PC-9 (cell line): ENCODE measurements around the gene BCL3. TPM values are rescaled to one million over a fixed set of nuclear protein-coding genes. Genes with fewer than 3 reads are reported as not detected.
A peak's percentile ranks its signal among the peaks of the same experiment; 100 is the strongest.

ENCODE experiments used
- BruUV-seq: library from RNA; stranded (reverse); fragments of 400-500 nt; replicated peaks from 2 replicates; lab custom pipeline; 2021; lab: Mats Ljungman, UMichigan
- CTCF ChIA-PET: fragments of 300-600 bp; sonication (Branson Sonifier 250); formaldehyde crosslinking; loops from one replicate; lab custom pipeline; 2022; ENCODE audit warnings: antibody characterized with exemption; lab: Charles Lee
- POLR2A ChIA-PET: fragments of 300-600 bp; sonication (Branson Sonifier 250); formaldehyde crosslinking; loops from one replicate; lab custom pipeline; 2022; ENCODE audit warnings: antibody characterized with exemption; ENCODE audit not compliant: unreplicated experiment; lab: Charles Lee
- DNase-seq, 2 experiments: peaks; one replicate each; pipeline versions ENCODE4 v3.0.0 to v3.0.0-alpha.2; 2015 to 2022; ENCODE audit warnings: mixed read lengths in 1 of 2
- H2AFZ ChIP-seq: fragments of 200-600 bp; sonication (generic); 2 replicates; pipeline ENCODE4 v1.8.1; 2017; ENCODE audit warnings: antibody characterized with exemption
- H3F3A ChIP-seq: fragments of 200-600 bp; sonication (generic); 2 replicates; pipeline ENCODE4 v1.8.1; 2017; ENCODE audit warnings: antibody characterized with exemption, mild to moderate bottlenecking, low read depth; ENCODE audit not compliant: insufficient read depth
- H3K27ac ChIP-seq: fragments of 200-600 bp; sonication (generic); 2 replicates; pipeline ENCODE4 v1.6.1; 2016; ENCODE audit warnings: mixed run types
- H3K27me3 ChIP-seq: fragments of 200-600 bp; sonication (generic); 2 replicates; pipeline ENCODE4 v1.6.1; 2016; ENCODE audit warnings: low read depth, mixed run types; ENCODE audit not compliant: insufficient read depth
- H3K36me3 ChIP-seq: fragments of 200-600 bp; sonication (generic); 2 replicates; pipeline ENCODE4 v1.6.1; 2016; ENCODE audit warnings: low read depth, mixed run types
- H3K4me1 ChIP-seq: fragments of 200-600 bp; sonication (generic); replicated peaks from 2 replicates; pipeline ENCODE4 v1.6.1; 2016; ENCODE audit warnings: mixed run types; ENCODE audit not compliant: insufficient read depth
- H3K4me2 ChIP-seq: fragments of 200-600 bp; sonication (generic); 2 replicates; pipeline ENCODE4 v1.6.1; 2017; ENCODE audit warnings: mixed run types
- H3K4me3 ChIP-seq: fragments of 200-600 bp; sonication (generic); 2 replicates; pipeline ENCODE4 v1.6.1; 2016; ENCODE audit warnings: mixed run types
- H3K79me2 ChIP-seq: fragments of 200-600 bp; sonication (generic); 2 replicates; pipeline ENCODE4 v1.6.1; 2017; ENCODE audit warnings: low read depth, mixed run types
- H3K9me2 ChIP-seq: fragments of 200-600 bp; sonication (generic); 2 replicates; pipeline ENCODE4 v1.8.1; 2017; ENCODE audit warnings: mild to moderate bottlenecking; ENCODE audit not compliant: insufficient read depth
- H3K9me3 ChIP-seq: fragments of 200-600 bp; sonication (generic); 2 replicates; pipeline ENCODE4 v1.8.1; 2016; ENCODE audit warnings: low read depth; ENCODE audit not compliant: insufficient read depth
- H4K20me1 ChIP-seq: fragments of 200-600 bp; sonication (generic); 2 replicates; pipeline ENCODE4 v1.8.1; 2017; ENCODE audit not compliant: insufficient read depth
- EZH2 ChIP-seq: fragments of 200-600 bp; sonication (generic); IDR thresholded peaks from 2 replicates; pipeline ENCODE4 v1.8.0; 2017; ENCODE audit warnings: antibody characterized with exemption, low read depth
- intact Hi-C: fragments of 100-400 bp; cut with micrococcal nuclease; formaldehyde crosslinking; loops from one replicate; pipeline ENCODE4 v1.10.0; 2022; ENCODE audit not compliant: unreplicated experiment
- total RNA-seq: library from RNA; stranded (reverse); gene quantifications from 2 replicates; pipeline ENCODE4 v1.2.3, GENCODE V29; 2021
- TF ChIP-seq, protein P1 (sequence below): fragments of 200-600 bp; sonication (generic); conservative IDR thresholded peaks from 2 replicates; pipeline ENCODE4 v1.6.1; 2017; ENCODE audit warnings: mixed run types, antibody characterized with exemption, mild to moderate bottlenecking, moderate library complexity

Gene BCL3
- total RNA-seq, 1 experiment from 2014 or later, result 36.1 TPM

DNA sequence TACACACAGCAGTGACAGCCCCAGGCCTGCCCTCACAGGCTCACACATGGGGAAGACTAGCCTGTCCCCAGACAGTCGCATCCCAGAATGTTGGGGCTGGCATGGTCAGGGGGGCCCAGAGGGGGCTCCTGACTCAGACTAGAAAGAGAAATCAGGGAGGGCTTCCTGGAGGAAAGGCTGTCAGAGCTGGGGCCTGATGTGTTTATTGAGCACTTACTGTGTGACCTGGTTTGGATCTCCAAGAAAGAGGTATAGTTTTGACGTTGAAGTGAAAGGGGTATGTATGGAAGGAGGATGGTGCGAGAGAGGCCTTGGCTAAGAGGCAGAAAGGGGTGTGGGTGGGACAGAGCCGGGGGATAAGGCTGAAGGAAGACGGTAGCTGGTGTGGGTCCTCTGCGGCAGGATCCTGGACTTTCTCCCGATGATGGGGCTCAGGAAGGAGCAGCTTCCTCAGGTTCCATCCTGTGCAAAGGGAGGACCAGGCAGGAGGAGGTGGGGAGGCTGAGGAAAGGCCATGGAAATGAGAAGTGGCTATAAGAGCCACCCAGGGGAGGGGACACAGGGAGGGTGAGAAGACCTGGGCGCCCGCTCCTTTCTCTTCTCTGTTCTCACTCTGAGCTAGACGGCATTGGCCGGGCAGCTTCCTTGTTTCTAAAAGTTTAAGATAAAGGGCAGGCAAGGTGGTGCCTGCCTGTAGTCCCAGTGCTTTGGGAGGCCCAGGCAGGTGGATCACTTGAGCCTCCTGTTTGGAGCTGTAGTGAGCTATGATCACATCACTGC lies 16.1 kb upstream of the BCL3 start:
- no peaks in the 10 kb centered on the region for H3K9me2 ChIP-seq
- H3K4me3 ChIP-seq, result no peak overlapping the region
- BruUV-seq, result no TSS peak
- DNase-seq, result no peak
- no peak overlapping the region for H2AFZ ChIP-seq
- no peak for TF ChIP-seq EZH2
- TF ChIP-seq, protein P1, sequence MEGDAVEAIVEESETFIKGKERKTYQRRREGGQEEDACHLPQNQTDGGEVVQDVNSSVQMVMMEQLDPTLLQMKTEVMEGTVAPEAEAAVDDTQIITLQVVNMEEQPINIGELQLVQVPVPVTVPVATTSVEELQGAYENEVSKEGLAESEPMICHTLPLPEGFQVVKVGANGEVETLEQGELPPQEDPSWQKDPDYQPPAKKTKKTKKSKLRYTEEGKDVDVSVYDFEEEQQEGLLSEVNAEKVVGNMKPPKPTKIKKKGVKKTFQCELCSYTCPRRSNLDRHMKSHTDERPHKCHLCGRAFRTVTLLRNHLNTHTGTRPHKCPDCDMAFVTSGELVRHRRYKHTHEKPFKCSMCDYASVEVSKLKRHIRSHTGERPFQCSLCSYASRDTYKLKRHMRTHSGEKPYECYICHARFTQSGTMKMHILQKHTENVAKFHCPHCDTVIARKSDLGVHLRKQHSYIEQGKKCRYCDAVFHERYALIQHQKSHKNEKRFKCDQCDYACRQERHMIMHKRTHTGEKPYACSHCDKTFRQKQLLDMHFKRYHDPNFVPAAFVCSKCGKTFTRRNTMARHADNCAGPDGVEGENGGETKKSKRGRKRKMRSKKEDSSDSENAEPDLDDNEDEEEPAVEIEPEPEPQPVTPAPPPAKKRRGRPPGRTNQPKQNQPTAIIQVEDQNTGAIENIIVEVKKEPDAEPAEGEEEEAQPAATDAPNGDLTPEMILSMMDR, result no peak
- H3K4me1 ChIP-seq, result peaks cover 20% of the 10 kb centered on the region
- CTCF ChIA-PET, result interaction anchor here (0.5 to 1.0 kb wide), 2 partner anchors 8 to 150 kb away, joined by 3 to 4 read pairs; no protein-coding TSS in a partner anchor
- H3K79me2 ChIP-seq, result no peaks in the 10 kb centered on the region
- H3K4me2 ChIP-seq, result no peak overlapping the region
- H4K20me1 ChIP-seq, result no peaks in the 10 kb centered on the region
- POLR2A ChIA-PET, result interaction anchor here (0.6 kb wide), 1 partner anchor 15 kb away, joined by 22 read pairs; no protein-coding TSS in a partner anchor
- no peaks in the 10 kb centered on the region for H3K27me3 ChIP-seq
- intact Hi-C loops, result no loop called here
- no peaks in the 10 kb centered on the region for H3K36me3 ChIP-seq
- H3F3A ChIP-seq, result peaks cover 30% of the 10 kb centered on the region
- H3K27ac ChIP-seq, result no peak overlapping the region
- no peaks in the 10 kb centered on the region for H3K9me3 ChIP-seq

GRCh38 chr19:44734357-44734756 lies 14.2 kb upstream of the BCL3 start:
- Histone ChIP-seq H3K9me3 (no peaks in the 10 kb centered on the region), H2AFZ (no peak overlapping the region), H3K27ac (peak overlapping the region; percentile 63), H3K4me1 (peaks cover 36% of the 10 kb centered on the region), H3K9me2 (no peaks in the 10 kb centered on the region), H3K4me2 (peak overlapping the region; percentile 41), H3K36me3 (no peaks in the 10 kb centered on the region), H3K27me3 (no peaks in the 10 kb centered on the region), H3K79me2 (no peaks in the 10 kb centered on the region), H4K20me1 (no peaks in the 10 kb centered on the region), H3K4me3 (no peak overlapping the region), H3F3A (peaks cover 29% of the 10 kb centered on the region)
- ChIA-PET POLR2A (no interaction called here), CTCF (no interaction called here)
- no peak for TF ChIP-seq EZH2
- TF ChIP-seq, protein P1, result no peak
- no peak for DNase-seq
- no TSS peak for BruUV-seq
- intact Hi-C loops, result no loop called here

DNA sequence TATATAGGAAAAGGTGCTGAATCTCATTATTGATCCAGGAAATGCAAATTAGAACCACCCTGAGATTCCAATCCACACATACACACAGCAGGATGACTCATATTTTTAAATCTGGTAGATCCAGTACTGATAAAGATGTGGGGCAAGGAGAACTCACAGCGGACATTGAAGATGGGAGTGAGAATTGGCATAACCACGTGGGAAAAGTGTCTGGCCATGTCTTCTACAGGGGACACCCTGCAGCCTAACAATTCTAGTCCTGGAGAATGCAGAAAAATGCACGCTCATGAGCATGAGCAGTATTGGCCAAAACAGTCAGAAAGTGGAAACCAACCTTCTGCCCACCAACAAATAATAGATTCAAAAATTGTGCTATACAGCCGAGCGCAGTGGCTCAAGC lies 13.5 kb upstream of the BCL3 start:
- no TSS peak for BruUV-seq
- H3K4me3 ChIP-seq, result no peak overlapping the region
- CTCF ChIA-PET, result no interaction called here
- H3K36me3 ChIP-seq, result no peaks in the 10 kb centered on the region
- H3K27me3 ChIP-seq, result no peaks in the 10 kb centered on the region
- H3K4me2 ChIP-seq, result peak overlapping the region; percentile 41
- H3K9me3 ChIP-seq, result no peaks in the 10 kb centered on the region
- no peaks in the 10 kb centered on the region for H4K20me1 ChIP-seq
- intact Hi-C loops, result no loop called here
- TF ChIP-seq EZH2, result no peak
- TF ChIP-seq, protein P1, result no peak
- POLR2A ChIA-PET, result no interaction called here
- DNase-seq, result peak in 1 of 2 experiments; percentile 96
- H3K4me1 ChIP-seq, result peaks cover 39% of the 10 kb centered on the region
- H3F3A ChIP-seq, result peaks cover 31% of the 10 kb centered on the region
- H2AFZ ChIP-seq, result no peak overlapping the region
- peak overlapping the region; percentile 63 for H3K27ac ChIP-seq
- no peaks in the 10 kb centered on the region for H3K9me2 ChIP-seq
- no peaks in the 10 kb centered on the region for H3K79me2 ChIP-seq
